NCI-H2107 (cell line): ENCODE measurements around the gene AP2A1.

ENCODE experiments used
- DNase-seq: peaks from one replicate; lab custom pipeline; 2025; lab: John Stamatoyannopoulos, UW

Gene AP2A1

DNA sequence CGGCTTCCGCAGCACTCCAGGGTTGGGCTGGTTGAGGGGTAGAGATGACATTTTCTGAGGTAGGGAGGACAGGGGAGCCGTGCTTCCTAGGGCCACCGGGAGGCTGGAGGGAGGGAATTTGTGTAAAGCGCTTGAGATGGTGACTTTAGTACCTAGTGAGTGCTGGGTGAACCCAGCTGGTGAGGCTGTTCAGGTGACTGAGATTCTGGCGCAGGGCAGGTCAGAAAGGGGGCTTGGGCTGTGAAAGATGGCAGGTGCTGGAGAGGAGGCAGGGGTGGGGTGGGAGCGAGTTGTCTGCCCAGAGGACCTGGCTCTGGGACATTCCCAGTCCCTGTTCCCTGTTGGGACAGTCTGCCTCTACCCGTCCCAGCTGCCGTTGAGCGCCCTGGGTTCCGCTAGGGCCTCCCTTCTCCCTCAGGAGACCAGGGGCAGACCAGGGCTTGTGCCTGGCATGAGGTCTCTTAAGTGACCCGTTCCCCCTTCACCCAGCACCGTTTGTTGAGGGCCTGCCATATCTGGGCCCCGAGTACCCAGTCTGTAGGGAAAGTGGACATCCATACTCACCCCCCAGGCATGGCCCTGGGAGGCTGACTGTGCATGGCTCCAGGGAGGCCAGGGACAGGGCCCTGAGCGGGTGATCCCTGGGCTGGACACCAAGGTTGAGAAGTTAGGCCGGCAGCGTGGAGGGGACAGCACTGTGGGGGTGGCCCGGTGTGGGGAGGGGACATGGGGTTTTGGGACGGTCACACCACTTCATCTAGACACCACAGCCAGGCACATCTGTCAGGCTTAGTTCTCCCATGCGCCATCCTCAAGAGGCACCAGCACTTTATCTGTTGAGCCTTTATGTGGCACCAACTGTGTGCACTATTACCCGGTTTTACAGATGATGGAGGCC, 89.1 kb downstream of the AP2A1 start:
- no peak for DNase-seq

DNA sequence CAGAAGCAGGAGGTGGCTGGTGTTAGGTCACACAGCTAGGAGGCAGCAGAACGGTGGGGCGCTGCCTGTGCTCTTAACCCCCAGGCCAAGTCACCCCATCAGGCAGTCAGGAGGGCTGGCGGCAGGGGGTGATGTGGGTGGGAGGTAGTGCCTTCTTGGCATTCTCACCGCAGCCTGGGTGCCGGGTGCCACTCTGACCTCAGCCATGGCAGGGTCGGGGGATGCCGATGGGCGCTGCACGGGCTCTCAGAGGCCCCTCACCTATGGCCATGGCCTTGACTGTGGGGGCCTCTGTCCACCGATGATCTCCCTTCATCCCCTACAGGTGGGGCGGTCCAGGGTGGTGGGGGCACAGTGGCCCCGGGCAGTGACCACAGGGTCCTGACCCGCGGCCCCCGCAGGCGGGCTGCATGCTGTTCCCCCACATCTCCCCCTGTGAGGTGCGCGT, 89.8 kb downstream of the AP2A1 start:
- DNase-seq, result no peak
